SK-N-MC (cell line): ENCODE data around the gene GABRG3.

ENCODE experiments used
- DNase-seq: peaks from one replicate; pipeline ENCODE4 v3.0.0-alpha.2; 2011; ENCODE audit warnings: low read depth, low spot score
- H3K27ac ChIP-seq: fragments of 200-600 bp; sonication (generic); 2 replicates; pipeline ENCODE4 v1.5.1; 2016; ENCODE audit warnings: mixed run types
- H3K36me3 ChIP-seq: fragments of 200-600 bp; sonication (generic); 2 replicates; pipeline ENCODE4 v1.6.1; 2017; ENCODE audit warnings: antibody characterized with exemption, low read length, mixed read lengths; ENCODE audit not compliant: insufficient read depth
- H3K4me3 ChIP-seq: fragments of 200-600 bp; sonication (generic); 2 replicates; pipeline ENCODE4 v1.5.1; 2016
- H3K9ac ChIP-seq: fragments of 200-600 bp; sonication (generic); 2 replicates; pipeline ENCODE4 v1.8.0; 2017; ENCODE audit warnings: mixed run types, mixed read lengths; ENCODE audit not compliant: insufficient read length
- H3K9me3 ChIP-seq: fragments of 200-600 bp; sonication (generic); 2 replicates; pipeline ENCODE4 v1.6.1; 2017; ENCODE audit warnings: low read depth, mild to moderate bottlenecking, antibody characterized with exemption, low read length, moderate library complexity, mixed read lengths
- EZH2 ChIP-seq: fragments of 200-600 bp; sonication (generic); IDR thresholded peaks from one replicate; pipeline ENCODE4 v1.6.1; 2017; ENCODE audit warnings: antibody characterized with exemption
- FOXP2 ChIP-seq: optimal IDR thresholded peaks from 2 replicates; pipeline ENCODE3; 2011; ENCODE audit warnings: mild to moderate bottlenecking, moderate library complexity; ENCODE audit not compliant: insufficient read depth; ENCODE audit errors: extremely low read length, control extremely low read depth
- POLR2AphosphoS5 ChIP-seq: IDR thresholded peaks from 2 replicates; pipeline ENCODE4 v1.6.1; 2012; ENCODE audit warnings: mild to moderate bottlenecking, low read depth, low read length, borderline replicate concordance

Gene GABRG3

GRCh38 chr15:27481768-27482167 is 510.8 kb downstream of the GABRG3 start:
- no peak for DNase-seq
- no peaks in the 10 kb centered on the region for H3K36me3 ChIP-seq
- no peak overlapping the region for H3K9ac ChIP-seq
- TF ChIP-seq POLR2AphosphoS5 = no peak
- no peak for TF ChIP-seq EZH2
- no peak for TF ChIP-seq FOXP2
- H3K9me3 ChIP-seq = no peaks in the 10 kb centered on the region
- H3K4me3 ChIP-seq = no peak overlapping the region
- no peak overlapping the region for H3K27ac ChIP-seq

- no peak overlapping the region for H3K27ac ChIP-seq
- no peak overlapping the region for H3K9ac ChIP-seq
- no peaks in the 10 kb centered on the region for H3K36me3 ChIP-seq
- no peak for TF ChIP-seq POLR2AphosphoS5
- TF ChIP-seq EZH2 = no peak
- no peak for TF ChIP-seq FOXP2
- no peak overlapping the region for H3K4me3 ChIP-seq
- DNase-seq = no peak
- H3K9me3 ChIP-seq = no peaks in the 10 kb centered on the region
These were observed 511.3 kb downstream of the GABRG3 start for GRCh38 chr15:27482287-27482686.

- DNase-seq = no peak
- no peak overlapping the region for H3K9ac ChIP-seq
- no peak overlapping the region for H3K4me3 ChIP-seq
- H3K36me3 ChIP-seq = no peaks in the 10 kb centered on the region
- no peaks in the 10 kb centered on the region for H3K9me3 ChIP-seq
- TF ChIP-seq EZH2 (no peak), POLR2AphosphoS5 (no peak), FOXP2 (no peak)
- no peak overlapping the region for H3K27ac ChIP-seq
These were observed 512.1 kb downstream of the GABRG3 start for GRCh38 chr15:27483124-27483523.

- Histone ChIP-seq H3K9me3 (no peaks in the 10 kb centered on the region), H3K36me3 (no peaks in the 10 kb centered on the region), H3K9ac (no peak overlapping the region), H3K27ac (no peak overlapping the region), H3K4me3 (no peak overlapping the region)
- DNase-seq = no peak
- no peak for TF ChIP-seq EZH2
- TF ChIP-seq POLR2AphosphoS5 = no peak
- no peak for TF ChIP-seq FOXP2
These were observed 514.3 kb downstream of the GABRG3 start for GRCh38 chr15:27485265-27485664.

- DNase-seq = no peak
- H3K36me3 ChIP-seq = no peaks in the 10 kb centered on the region
- no peaks in the 10 kb centered on the region for H3K9me3 ChIP-seq
- H3K27ac ChIP-seq = no peak overlapping the region
- TF ChIP-seq EZH2 (no peak), FOXP2 (no peak), POLR2AphosphoS5 (no peak)
- H3K4me3 ChIP-seq = no peak overlapping the region
- H3K9ac ChIP-seq = no peak overlapping the region
These were observed 515.1 kb downstream of the GABRG3 start for GRCh38 chr15:27486051-27486450.

GRCh38 chr15:27486683-27487647 is 516.0 kb downstream of the GABRG3 start:
- Histone ChIP-seq H3K27ac (no peak overlapping the region), H3K36me3 (no peaks in the 10 kb centered on the region), H3K9ac (no peak overlapping the region), H3K9me3 (no peaks in the 10 kb centered on the region), H3K4me3 (no peak overlapping the region)
- DNase-seq = no peak
- TF ChIP-seq FOXP2 (no peak), EZH2 (no peak), POLR2AphosphoS5 (no peak)

- Histone ChIP-seq H3K9me3 (no peaks in the 10 kb centered on the region), H3K36me3 (no peaks in the 10 kb centered on the region), H3K9ac (no peak overlapping the region), H3K27ac (no peak overlapping the region), H3K4me3 (no peak overlapping the region)
- TF ChIP-seq FOXP2 (no peak), EZH2 (no peak), POLR2AphosphoS5 (no peak)
- DNase-seq = no peak
These were observed 516.9 kb downstream of the GABRG3 start for GRCh38 chr15:27487846-27488245.

- no peak for DNase-seq
- Histone ChIP-seq H3K4me3 (no peak overlapping the region), H3K9ac (no peak overlapping the region), H3K9me3 (no peaks in the 10 kb centered on the region), H3K36me3 (no peaks in the 10 kb centered on the region), H3K27ac (no peak overlapping the region)
- no peak for TF ChIP-seq POLR2AphosphoS5
- TF ChIP-seq FOXP2 = no peak
- TF ChIP-seq EZH2 = no peak
These were observed 520.0 kb downstream of the GABRG3 start for GRCh38 chr15:27490867-27491595.
